HG02642 (cell line): ENCODE data around the gene SSBP3.
"Not testable (repeated sequence)": the region's sequence is repeated elsewhere in the genome, so short reads cannot be mapped to it uniquely, and the experiment has no call there.

Experiments used
- ATAC-seq: cut with Tn5 transposase; IDR thresholded peaks from one replicate; pipeline ENCODE4 v1.9.1; 2021; ENCODE audit warnings: mild to moderate bottlenecking; ENCODE audit not compliant: unreplicated experiment, poor library complexity

The SSBP3 gene

GRCh38 chr1:54356680-54357147 is 49.5 kb downstream of the SSBP3 start:
- ATAC-seq = no peak

GRCh38 chr1:54355931-54356679 is 50.1 kb downstream of the SSBP3 start:
- ATAC-seq = no peak

- no peak for ATAC-seq
Observed at GRCh38 chr1:54354899-54355298, 51.3 kb downstream of the SSBP3 start.

- no peak for ATAC-seq
Observed at GRCh38 chr1:54353959-54354358, 52.2 kb downstream of the SSBP3 start.

- ATAC-seq = no peak
Observed at GRCh38 chr1:54352755-54353154, 53.4 kb downstream of the SSBP3 start.

- ATAC-seq = no peak
Observed at GRCh38 chr1:54350360-54350759, 55.8 kb downstream of the SSBP3 start.

GRCh38 chr1:54348700-54349021 is 57.5 kb downstream of the SSBP3 start:
- no peak for ATAC-seq

- no peak for ATAC-seq
Observed at GRCh38 chr1:54347955-54348699, 58.1 kb downstream of the SSBP3 start.

- no peak for ATAC-seq
Observed at GRCh38 chr1:54347261-54347954, 58.8 kb downstream of the SSBP3 start.

GRCh38 chr1:54345548-54345947 is 60.6 kb downstream of the SSBP3 start:
- not testable (repeated sequence) for ATAC-seq

GRCh38 chr1:54345116-54345515 is 61.1 kb downstream of the SSBP3 start:
- ATAC-seq = no peak

GRCh38 chr1:54342742-54343687 is 63.2 kb downstream of the SSBP3 start:
- ATAC-seq = no peak

GRCh38 chr1:54342288-54342687 is 63.9 kb downstream of the SSBP3 start:
- ATAC-seq = no peak

- ATAC-seq = no peak
Observed at GRCh38 chr1:54341763-54342162, 64.4 kb downstream of the SSBP3 start.

- ATAC-seq = no peak
Observed at GRCh38 chr1:54340878-54341277, 65.3 kb downstream of the SSBP3 start.

GRCh38 chr1:54340434-54340833 is 65.8 kb downstream of the SSBP3 start:
- no peak for ATAC-seq

GRCh38 chr1:54339126-54339525 is 67.1 kb downstream of the SSBP3 start:
- no peak for ATAC-seq

- no peak for ATAC-seq
Observed at GRCh38 chr1:54338464-54338863, 67.7 kb downstream of the SSBP3 start.

- no peak for ATAC-seq
Observed at GRCh38 chr1:54337928-54338327, 68.3 kb downstream of the SSBP3 start.

GRCh38 chr1:54337034-54337433 is 69.2 kb downstream of the SSBP3 start:
- no peak for ATAC-seq
